Osteoblast (primary cell): ENCODE measurements around the gene HNRNPA0. TPM values are rescaled to one million over a fixed set of nuclear protein-coding genes. Genes with fewer than 3 reads are reported as not detected.

Source experiments
- DNase-seq: peaks from one replicate; pipeline ENCODE4 v3.0.0; 2011; ENCODE audit warnings: low spot score, mixed read lengths; ENCODE audit not compliant: insufficient read length; ENCODE audit errors: missing footprints
- H2AFZ ChIP-seq: 2 replicates; pipeline ENCODE4 v1.6.0; 2011; ENCODE audit warnings: mild to moderate bottlenecking, low read length
- H3K27ac ChIP-seq: 2 replicates; pipeline ENCODE4 v1.5.1; 2011; ENCODE audit warnings: mild to moderate bottlenecking, low read depth, low read length, moderate library complexity
- H3K27me3 ChIP-seq: 2 replicates; pipeline ENCODE4 v1.6.0; 2012; ENCODE audit warnings: mild to moderate bottlenecking, control low read depth, inconsistent platforms, low read length, moderate library complexity; ENCODE audit not compliant: insufficient read depth
- H3K36me3 ChIP-seq: 2 replicates; pipeline ENCODE4 v1.5.1; 2011; ENCODE audit warnings: mild to moderate bottlenecking, low read length, control low read depth, moderate library complexity; ENCODE audit not compliant: insufficient read depth
- H3K4me1 ChIP-seq: 2 replicates; pipeline ENCODE4 v1.5.1; 2011; ENCODE audit warnings: mild to moderate bottlenecking, low read length, control low read depth, moderate library complexity; ENCODE audit not compliant: insufficient read depth
- H3K4me2 ChIP-seq: 2 replicates; pipeline ENCODE4 v1.6.0; 2011; ENCODE audit warnings: mild to moderate bottlenecking, low read length; ENCODE audit not compliant: insufficient read depth
- H3K4me3 ChIP-seq: fragments of 200-600 bp; sonication (generic); 3 replicates; pipeline ENCODE4 v1.5.1; 2012; ENCODE audit warnings: mild to moderate bottlenecking, low read length, inconsistent platforms; ENCODE audit not compliant: insufficient read depth
- H3K79me2 ChIP-seq: 2 replicates; pipeline ENCODE4 v1.6.0; 2012; ENCODE audit warnings: mild to moderate bottlenecking, low read length, control low read depth, inconsistent platforms; ENCODE audit not compliant: insufficient read depth
- H3K9me3 ChIP-seq: 2 replicates; pipeline ENCODE4 v1.5.1; 2011; ENCODE audit warnings: low read depth, low read length, control low read depth
- H4K20me1 ChIP-seq: 2 replicates; pipeline ENCODE4 v1.6.0; 2012; ENCODE audit warnings: mild to moderate bottlenecking, low read length, control low read depth; ENCODE audit not compliant: insufficient read depth
- CTCF ChIP-seq: IDR thresholded peaks from 2 replicates; pipeline ENCODE4 v1.5.1; 2011; ENCODE audit warnings: mild to moderate bottlenecking, low read depth, low read length, moderate library complexity; ENCODE audit errors: extremely low read depth
- total RNA-seq: library from RNA; depleted of rRNA; stranded (reverse); fragments of >200 nt; gene quantifications from 2 replicates; pipeline ENCODE4 v1.2.3, GENCODE V29; 2012

HNRNPA0 gene
- total RNA-seq, 1 donor, result 24.2 TPM

GRCh38 chr5:137741718-137742117 is 12.4 kb downstream of the HNRNPA0 start:
- Histone ChIP-seq H4K20me1 (no peaks in the 10 kb centered on the region), H3K27ac (no peak overlapping the region), H3K36me3 (no peaks in the 10 kb centered on the region), H3K27me3 (no peaks in the 10 kb centered on the region), H3K79me2 (no peaks in the 10 kb centered on the region), H3K4me2 (no peak overlapping the region), H3K9me3 (no peaks in the 10 kb centered on the region), H2AFZ (no peak overlapping the region), H3K4me3 (no peak overlapping the region), H3K4me1 (peaks cover 8% of the 10 kb centered on the region)
- DNase-seq, result no peak
- TF ChIP-seq CTCF, result no peak

GRCh38 chr5:137739737-137740136 is 14.4 kb downstream of the HNRNPA0 start:
- H3K27ac ChIP-seq, result no peak overlapping the region

GRCh38 chr5:137738947-137739346 is 15.2 kb downstream of the HNRNPA0 start:
- Histone ChIP-seq H3K27ac (no peak overlapping the region), H3K79me2 (no peaks in the 10 kb centered on the region), H4K20me1 (no peaks in the 10 kb centered on the region), H3K4me2 (no peak overlapping the region), H3K4me1 (peaks cover 27% of the 10 kb centered on the region), H2AFZ (no peak overlapping the region), H3K36me3 (no peaks in the 10 kb centered on the region), H3K9me3 (no peaks in the 10 kb centered on the region), H3K27me3 (no peaks in the 10 kb centered on the region), H3K4me3 (no peak overlapping the region)
- no peak for TF ChIP-seq CTCF
- no peak for DNase-seq

More at GRCh38 chr5:137739737-137740136, 14.4 kb downstream of the HNRNPA0 start:
- Histone ChIP-seq H3K36me3 (no peaks in the 10 kb centered on the region), H3K79me2 (no peaks in the 10 kb centered on the region), H3K4me1 (peaks cover 25% of the 10 kb centered on the region), H3K4me2 (no peak overlapping the region), H2AFZ (no peak overlapping the region), H3K9me3 (no peaks in the 10 kb centered on the region), H3K27me3 (no peaks in the 10 kb centered on the region), H3K4me3 (no peak overlapping the region), H4K20me1 (no peaks in the 10 kb centered on the region)
- TF ChIP-seq CTCF, result no peak
- no peak for DNase-seq

GRCh38 chr5:137737349-137738131 is 16.6 kb downstream of the HNRNPA0 start:
- H3K4me3 ChIP-seq, result no peak overlapping the region
- peak overlapping the region; percentile 23 for H2AFZ ChIP-seq
- peaks cover 27% of the 10 kb centered on the region for H3K4me1 ChIP-seq
- no peak for TF ChIP-seq CTCF
- no peak overlapping the region for H3K27ac ChIP-seq
- H3K36me3 ChIP-seq, result no peaks in the 10 kb centered on the region
- no peaks in the 10 kb centered on the region for H3K27me3 ChIP-seq
- no peaks in the 10 kb centered on the region for H3K79me2 ChIP-seq
- peak; percentile 39 for DNase-seq
- no peaks in the 10 kb centered on the region for H4K20me1 ChIP-seq
- H3K4me2 ChIP-seq, result peak overlapping the region; percentile 5
- H3K9me3 ChIP-seq, result no peaks in the 10 kb centered on the region
